GM23338 (cell line): ENCODE results near the gene MYL5. TPM values are rescaled to one million over a fixed set of nuclear protein-coding genes. Genes with fewer than 3 reads are reported as not detected.

Source experiments
- ATAC-seq: fragments of 200-7000 bp; cut with Tn5 transposase; 3 replicates; pipeline ENCODE4 v1.9.1; 2020
- DNase-seq: peaks from one replicate; pipeline ENCODE4 v3.0.0-alpha.2; 2015; ENCODE audit warnings: low spot score
- H2AFZ ChIP-seq: fragments of 200-600 bp; sonication (generic); 2 replicates; pipeline ENCODE4 v1.8.0; 2016; ENCODE audit warnings: antibody characterized with exemption, mild to moderate bottlenecking, moderate library complexity
- H3F3A ChIP-seq: fragments of 200-600 bp; sonication (generic); replicated peaks from 2 replicates; pipeline ENCODE4 v1.8.0; 2017; ENCODE audit warnings: antibody characterized with exemption, mixed run types, low read depth
- H3K27ac ChIP-seq: fragments of 200-600 bp; sonication (generic); 2 replicates; pipeline ENCODE4 v1.6.1; 2016; ENCODE audit warnings: low read depth
- H3K27me3 ChIP-seq: fragments of 200-600 bp; sonication (generic); 2 replicates; pipeline ENCODE4 v1.8.0; 2016; ENCODE audit warnings: mild to moderate bottlenecking, mixed run types, moderate library complexity; ENCODE audit not compliant: insufficient read depth
- H3K36me3 ChIP-seq: fragments of 200-600 bp; sonication (generic); 2 replicates; pipeline ENCODE4 v1.8.0; 2016; ENCODE audit warnings: mild to moderate bottlenecking; ENCODE audit not compliant: insufficient read depth
- H3K4me1 ChIP-seq: fragments of 200-600 bp; sonication (generic); 2 replicates; pipeline ENCODE4 v1.8.0; 2016; ENCODE audit warnings: mild to moderate bottlenecking, moderate library complexity; ENCODE audit not compliant: insufficient read depth
- H3K4me2 ChIP-seq: fragments of 200-600 bp; sonication (generic); 2 replicates; pipeline ENCODE4 v1.7.1; 2017; ENCODE audit warnings: mixed run types
- H3K4me3 ChIP-seq: fragments of 200-600 bp; sonication (generic); 2 replicates; pipeline ENCODE4 v1.6.1; 2016; ENCODE audit warnings: mixed run types
- H3K79me2 ChIP-seq: fragments of 200-600 bp; sonication (generic); replicated peaks from 2 replicates; pipeline ENCODE4 v1.8.0; 2017; ENCODE audit warnings: mild to moderate bottlenecking; ENCODE audit not compliant: insufficient read depth
- H3K9me2 ChIP-seq: fragments of 200-600 bp; sonication (generic); 2 replicates; pipeline ENCODE4 v1.8.0; 2017; ENCODE audit not compliant: insufficient read depth
- H4K20me1 ChIP-seq: fragments of 200-600 bp; sonication (generic); replicated peaks from 2 replicates; pipeline ENCODE4 v1.8.0; 2017; ENCODE audit warnings: mild to moderate bottlenecking; ENCODE audit not compliant: insufficient read depth
- H3K27ac Mint-ChIP-seq: 2 replicates; pipeline ENCODE4 v1.8.0; 2020; ENCODE audit warnings: inconsistent platforms, mild to moderate bottlenecking, moderate library complexity, mixed read lengths
- H3K27me3 Mint-ChIP-seq: 3 replicates; pipeline ENCODE4 v1.8.0; 2022; ENCODE audit warnings: low read depth, mild to moderate bottlenecking, moderate library complexity, mixed read lengths, inconsistent platforms; ENCODE audit not compliant: insufficient read depth, poor library complexity
- H3K36me3 Mint-ChIP-seq: 3 replicates; pipeline ENCODE4 v1.8.0; 2021; ENCODE audit warnings: low read depth, mild to moderate bottlenecking, inconsistent platforms, moderate library complexity, mixed read lengths
- H3K4me1 Mint-ChIP-seq: 3 replicates; pipeline ENCODE4 v1.8.0; 2020; ENCODE audit warnings: mild to moderate bottlenecking, inconsistent platforms, mixed read lengths
- H3K4me3 Mint-ChIP-seq: 3 replicates; pipeline ENCODE4 v1.8.0; 2021; ENCODE audit warnings: moderate library complexity, mild to moderate bottlenecking, inconsistent platforms, mixed read lengths
- H3K9me3 Mint-ChIP-seq: 3 replicates; pipeline ENCODE4 v1.8.0; 2020; ENCODE audit warnings: moderate library complexity, mild to moderate bottlenecking, inconsistent platforms, mixed read lengths
- CREB1 ChIP-seq: fragments of 250-450 bp; sonication (Bioruptor Pico); IDR thresholded peaks from 2 replicates; pipeline ENCODE4 v1.5.0; 2020; ENCODE audit warnings: low read depth, mild to moderate bottlenecking, moderate library complexity
- CTCF ChIP-seq, 2 experiments: fragments of 200-600 bp in 1 of 2; sonication (generic) in 1 of 2; conservative IDR thresholded peaks; 2 replicates each; pipeline versions ENCODE4 v1.5.1 to v1.6.1; 2016 to 2017; ENCODE audit warnings: antibody characterized with exemption in 2 of 2, low read depth in 2 of 2, mild to moderate bottlenecking in 2 of 2, moderate library complexity in 1 of 2
- EZH2 ChIP-seq: fragments of 200-600 bp; sonication (generic); IDR thresholded peaks from one replicate; pipeline ENCODE4 v1.8.0; 2017; ENCODE audit warnings: antibody characterized with exemption, mild to moderate bottlenecking, low read depth; ENCODE audit not compliant: unreplicated experiment
- EZH2phosphoT487 ChIP-seq: fragments of 200-600 bp; sonication (generic); IDR thresholded peaks from one replicate; pipeline ENCODE4 v1.8.1; 2018; ENCODE audit warnings: antibody characterized with exemption; ENCODE audit not compliant: unreplicated experiment
- JUNB ChIP-seq: IDR thresholded peaks from one replicate; pipeline ENCODE4 v1.6.1; 2016; ENCODE audit warnings: antibody characterized with exemption; ENCODE audit not compliant: unreplicated experiment
- NANOG ChIP-seq: IDR thresholded peaks from 2 replicates; pipeline ENCODE4 v1.6.1; 2016; ENCODE audit warnings: antibody characterized with exemption, borderline replicate concordance
- POLR2AphosphoS5 ChIP-seq: IDR thresholded peaks from 2 replicates; pipeline ENCODE4 v1.6.1; 2016; ENCODE audit warnings: antibody characterized with exemption, low read depth
- STAT1 ChIP-seq: IDR thresholded peaks from one replicate; pipeline ENCODE4 v1.6.1; 2016; ENCODE audit warnings: antibody characterized with exemption; ENCODE audit not compliant: unreplicated experiment
- ZNF114 ChIP-seq: fragments of 250-450 bp; sonication (Bioruptor Pico); IDR thresholded peaks from 2 replicates; pipeline ENCODE4 v1.5.0; 2020; ENCODE audit warnings: mild to moderate bottlenecking, moderate library complexity
- ZNF331 ChIP-seq: fragments of 250-450 bp; sonication (Bioruptor Pico); IDR thresholded peaks from 2 replicates; pipeline ENCODE4 v1.5.0; 2020; ENCODE audit warnings: low read depth, mild to moderate bottlenecking, moderate library complexity
- polyA plus RNA-seq: library from polyadenylated mRNA; unstranded; fragments of >200 nt; fragmentation: Nextera tagmentation; extraction: Ambion mirVana; gene quantifications from 2 replicates; pipeline ENCODE4 v1.2.1, GENCODE V29; 2016
- total RNA-seq: library from RNA; depleted of rRNA; stranded (reverse); fragments of >200 nt; shearing (Covaris generic); gene quantifications from 2 replicates; pipeline ENCODE4 v1.2.3, GENCODE V29; 2014
- TF ChIP-seq, protein P1 (sequence below): IDR thresholded peaks from 2 replicates; pipeline ENCODE4 v1.6.1; 2016; ENCODE audit warnings: antibody characterized with exemption
- TF ChIP-seq, protein P2 (sequence below): IDR thresholded peaks from one replicate; pipeline ENCODE4 v1.6.1; 2018; ENCODE audit warnings: antibody characterized with exemption; ENCODE audit not compliant: unreplicated experiment

MYL5 gene
- total and polyA plus RNA-seq, 2 experiments from 2014 or later, result 3.0 to 4.4 TPM

GRCh38 chr4:628821-629635, 45.3 kb upstream of the MYL5 start:
- no peaks in the 10 kb centered on the region for H3K79me2 ChIP-seq
- Mint-ChIP-seq H3K27ac (no peak overlapping the region), H3K9me3 (peaks cover 21% of the 10 kb centered on the region), H3K4me1 (peaks cover 10% of the 10 kb centered on the region), H3K27me3 (peaks cover 23% of the 10 kb centered on the region), H3K36me3 (peaks cover 8% of the 10 kb centered on the region; the same call in 1 of the 3 replicates), H3K4me3 (no peak overlapping the region)
- no peaks in the 10 kb centered on the region for H4K20me1 ChIP-seq
- no peaks in the 10 kb centered on the region for H3K36me3 ChIP-seq
- no peaks in the 10 kb centered on the region for H3K27me3 ChIP-seq
- ATAC-seq, result no peak
- no peak overlapping the region for H3K4me2 ChIP-seq
- TF ChIP-seq EZH2phosphoT487 (no peak), NANOG (no peak), CREB1 (CRISPR knock-in tag) (no peak), ZNF331 (CRISPR knock-in tag) (no peak), POLR2AphosphoS5 (no peak)
- TF ChIP-seq, protein P1, sequence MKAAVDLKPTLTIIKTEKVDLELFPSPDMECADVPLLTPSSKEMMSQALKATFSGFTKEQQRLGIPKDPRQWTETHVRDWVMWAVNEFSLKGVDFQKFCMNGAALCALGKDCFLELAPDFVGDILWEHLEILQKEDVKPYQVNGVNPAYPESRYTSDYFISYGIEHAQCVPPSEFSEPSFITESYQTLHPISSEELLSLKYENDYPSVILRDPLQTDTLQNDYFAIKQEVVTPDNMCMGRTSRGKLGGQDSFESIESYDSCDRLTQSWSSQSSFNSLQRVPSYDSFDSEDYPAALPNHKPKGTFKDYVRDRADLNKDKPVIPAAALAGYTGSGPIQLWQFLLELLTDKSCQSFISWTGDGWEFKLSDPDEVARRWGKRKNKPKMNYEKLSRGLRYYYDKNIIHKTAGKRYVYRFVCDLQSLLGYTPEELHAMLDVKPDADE, result no peak
- no peak for DNase-seq
- H3K27ac ChIP-seq, result no peak overlapping the region
- no peak overlapping the region for H3K4me3 ChIP-seq
- H2AFZ ChIP-seq, result no peak overlapping the region
- no peaks in the 10 kb centered on the region for H3K9me2 ChIP-seq
- no peaks in the 10 kb centered on the region; the same call in 1 of the 2 replicates for H3K4me1 ChIP-seq
- no peaks in the 10 kb centered on the region for H3F3A ChIP-seq

GRCh38 chr4:629636-629914, 44.8 kb upstream of the MYL5 start:
- H3K27ac ChIP-seq, result no peak overlapping the region
- H3K36me3 Mint-ChIP-seq, result peaks cover 8% of the 10 kb centered on the region; the same call in 1 of the 3 replicates
- H3F3A ChIP-seq, result no peaks in the 10 kb centered on the region
- ATAC-seq, result no peak
- DNase-seq, result no peak
- no peak overlapping the region for H3K4me3 Mint-ChIP-seq
- peaks cover 23% of the 10 kb centered on the region for H3K27me3 Mint-ChIP-seq
- no peaks in the 10 kb centered on the region for H4K20me1 ChIP-seq
- peaks cover 5% of the 10 kb centered on the region for H3K4me1 Mint-ChIP-seq
- no peaks in the 10 kb centered on the region for H3K36me3 ChIP-seq
- H3K9me3 Mint-ChIP-seq, result peaks cover 21% of the 10 kb centered on the region
- H3K4me3 ChIP-seq, result no peak overlapping the region
- no peaks in the 10 kb centered on the region for H3K79me2 ChIP-seq
- H3K9me2 ChIP-seq, result no peaks in the 10 kb centered on the region
- no peak overlapping the region for H3K27ac Mint-ChIP-seq
- no peak overlapping the region for H2AFZ ChIP-seq
- TF ChIP-seq JUNB (no peak), POLR2AphosphoS5 (no peak), STAT1 (no peak), NANOG (no peak), EZH2phosphoT487 (no peak), ZNF331 (CRISPR knock-in tag) (no peak), ZNF114 (CRISPR knock-in tag) (no peak), EZH2 (no peak), CTCF (conservative IDR thresholded peaks at IDR 0.05; ENCODE audit: low read depth in 2 of 2) (no peak)
- TF ChIP-seq, protein P1, result no peak
- TF ChIP-seq, protein P2, sequence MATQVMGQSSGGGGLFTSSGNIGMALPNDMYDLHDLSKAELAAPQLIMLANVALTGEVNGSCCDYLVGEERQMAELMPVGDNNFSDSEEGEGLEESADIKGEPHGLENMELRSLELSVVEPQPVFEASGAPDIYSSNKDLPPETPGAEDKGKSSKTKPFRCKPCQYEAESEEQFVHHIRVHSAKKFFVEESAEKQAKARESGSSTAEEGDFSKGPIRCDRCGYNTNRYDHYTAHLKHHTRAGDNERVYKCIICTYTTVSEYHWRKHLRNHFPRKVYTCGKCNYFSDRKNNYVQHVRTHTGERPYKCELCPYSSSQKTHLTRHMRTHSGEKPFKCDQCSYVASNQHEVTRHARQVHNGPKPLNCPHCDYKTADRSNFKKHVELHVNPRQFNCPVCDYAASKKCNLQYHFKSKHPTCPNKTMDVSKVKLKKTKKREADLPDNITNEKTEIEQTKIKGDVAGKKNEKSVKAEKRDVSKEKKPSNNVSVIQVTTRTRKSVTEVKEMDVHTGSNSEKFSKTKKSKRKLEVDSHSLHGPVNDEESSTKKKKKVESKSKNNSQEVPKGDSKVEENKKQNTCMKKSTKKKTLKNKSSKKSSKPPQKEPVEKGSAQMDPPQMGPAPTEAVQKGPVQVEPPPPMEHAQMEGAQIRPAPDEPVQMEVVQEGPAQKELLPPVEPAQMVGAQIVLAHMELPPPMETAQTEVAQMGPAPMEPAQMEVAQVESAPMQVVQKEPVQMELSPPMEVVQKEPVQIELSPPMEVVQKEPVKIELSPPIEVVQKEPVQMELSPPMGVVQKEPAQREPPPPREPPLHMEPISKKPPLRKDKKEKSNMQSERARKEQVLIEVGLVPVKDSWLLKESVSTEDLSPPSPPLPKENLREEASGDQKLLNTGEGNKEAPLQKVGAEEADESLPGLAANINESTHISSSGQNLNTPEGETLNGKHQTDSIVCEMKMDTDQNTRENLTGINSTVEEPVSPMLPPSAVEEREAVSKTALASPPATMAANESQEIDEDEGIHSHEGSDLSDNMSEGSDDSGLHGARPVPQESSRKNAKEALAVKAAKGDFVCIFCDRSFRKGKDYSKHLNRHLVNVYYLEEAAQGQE, result no peak
- no peaks in the 10 kb centered on the region for H3K27me3 ChIP-seq
- no peak overlapping the region for H3K4me2 ChIP-seq
- no peaks in the 10 kb centered on the region; the same call in 1 of the 2 replicates for H3K4me1 ChIP-seq
